Ovary (tissue), 9 donors: Measurements from ENCODE around the gene SON. TPM values are rescaled to one million over a fixed set of nuclear protein-coding genes. Genes with fewer than 3 reads are reported as not detected.
"Not testable (repeated sequence)": the region's sequence is repeated elsewhere in the genome, so short reads cannot be mapped to it uniquely, and the experiment has no call there.

Experiments
- DNase-seq, 5 donors: peaks; one replicate each; pipeline ENCODE4 v3.0.0-alpha.2; 2019 to 2020
- H3K27ac ChIP-seq, 2 donors: fragments of 200-600 bp; one replicate each; pipeline versions ENCODE4 v1.5.1 to v1.8.0; 2019 to 2022
- H3K27me3 ChIP-seq: fragments of 200-600 bp; one replicate; pipeline ENCODE4 v1.8.0; 2022
- H3K36me3 ChIP-seq: fragments of 200-600 bp; sonication (generic); one replicate; pipeline ENCODE4 v1.5.1; 2019
- H3K4me1 ChIP-seq: one replicate; pipeline ENCODE4 v1.8.1; 2013; ENCODE audit warnings: mild to moderate bottlenecking, moderate library complexity; ENCODE audit not compliant: insufficient read depth
- H3K4me3 ChIP-seq: fragments of 200-600 bp; sonication (generic); one replicate; pipeline ENCODE4 v1.5.1; 2017
- H3K9me3 ChIP-seq, 2 donors: fragments of 200-600 bp in 1 of 2; sonication (generic) in 1 of 2; one replicate each; pipeline versions ENCODE4 v1.5.1 to v1.8.1; 2013 to 2019; ENCODE audit warnings: mild to moderate bottlenecking in 1 of 2, moderate library complexity in 1 of 2
- CTCF ChIP-seq, 3 donors: fragments of 450-650 bp in 2 of 3; fragments of 200-600 bp in 1 of 3; IDR thresholded peaks; one replicate each; pipeline versions ENCODE4 v1.5.1 to v1.8.0; 2016 to 2022; ENCODE audit warnings: antibody characterized with exemption in 3 of 3, mild to moderate bottlenecking in 1 of 3
- EP300 ChIP-seq: sonication (generic); formaldehyde crosslinking; IDR thresholded peaks from one replicate; pipeline ENCODE4 v1.6.1; 2017; ENCODE audit warnings: antibody characterized with exemption
- POLR2A ChIP-seq: fragments of 450-650 bp; IDR thresholded peaks from one replicate; pipeline ENCODE4 v1.6.1; 2017; ENCODE audit warnings: antibody characterized with exemption, mild to moderate bottlenecking, moderate library complexity
- WGBS, 3 donors: extraction: QIAGEN DNeasy Blood & Tissue Kit in 1 of 3; methylation state at CpG; one replicate each; pipeline versions ENCODE4 v1.1.5 to v1.1.7; 2013 to 2017; 5-methylcytosine and 5-hydroxymethylcytosine counted together
- intact Hi-C, 4 donors: fragments of 100-400 bp; cut with DNase I; formaldehyde crosslinking; loops; one replicate each; pipeline versions ENCODE4 v1.11.0 to v1.15.1; 2022 to 2023
- polyA plus RNA-seq, 2 donors: library from polyadenylated mRNA; stranded (reverse); fragments of 200-250 nt in 1 of 2; fragments of 350-450 nt in 1 of 2; fragmentation: Illumina TruSeq in 1 of 2; extraction: RNeasy Lipid Tissue Mini Kit (QIAGEN cat#74804) in 1 of 2; gene quantifications; one replicate each; pipeline ENCODE4 v1.2.3, GENCODE V29; 2013 to 2014
- total RNA-seq, 7 donors: library from RNA; depleted of rRNA in 2 of 7; stranded (reverse); fragments of >200 nt in 2 of 7; fragmentation: NEBNext Ultra II Directional in 3 of 7; extraction: Animal tissue kit (Norgen Biotek cat#: 25700) in 3 of 7; gene quantifications; one replicate each; pipeline versions ENCODE4 v1.1.0 to v1.2.4, GENCODE V29; 2016 to 2023
- donor health status: DM: no; HTN: no; CAD: no; lungs with moderate emphysema.
- donor health status: DM: no; HTN: no; CAD: no.
- donor health status: Bipolar disorder and iron deficiency.
- donor health status: DM: yes; HTN: yes; CAD: no.
- donor health status: DM: no; HTN: no; CAD: no.
- donor health status: DM: yes; HTN: yes; CAD: no.

Gene SON
- total and polyA plus RNA-seq, 9 donors, result 107 to 351 (median 263) TPM

GRCh38 chr21:33619726-33620125, 76.9 kb downstream of the SON start:
- Histone ChIP-seq H3K27me3 (no peaks in the 10 kb centered on the region), H3K4me1 (no peaks in the 10 kb centered on the region), H3K9me3 (no peaks in the 10 kb centered on the region), H3K27ac (no peak overlapping the region), H3K4me3 (no peak overlapping the region), H3K36me3 (no peaks in the 10 kb centered on the region)
- intact Hi-C loops, result no loop called here
- TF ChIP-seq POLR2A, result no peak
- 90 to 96% (median 94%) methylated on average over 4 of the region's 4 CpGs for WGBS, 3 donors
- DNase-seq, result no peak

GRCh38 chr21:33622253-33622652, 79.4 kb downstream of the SON start:
- TF ChIP-seq EP300 (no peak), POLR2A (no peak), CTCF (IDR thresholded peaks at IDR 0.05) (no peak)
- H3K4me3 ChIP-seq, result no peak overlapping the region
- H3K27ac ChIP-seq, result no peak overlapping the region
- no peaks in the 10 kb centered on the region for H3K27me3 ChIP-seq
- no peaks in the 10 kb centered on the region for H3K9me3 ChIP-seq
- no peaks in the 10 kb centered on the region for H3K36me3 ChIP-seq
- no peak for DNase-seq
- intact Hi-C loops, result no loop called here
- no peaks in the 10 kb centered on the region for H3K4me1 ChIP-seq

- H3K36me3 ChIP-seq, H3K4me3 ChIP-seq, H3K27ac ChIP-seq, H3K4me1 ChIP-seq, intact Hi-C loops, H3K27me3 ChIP-seq, DNase-seq, H3K9me3 ChIP-seq: not testable (repeated sequence)
- WGBS, 3 donors, result 92 to 95% (median 94%) methylated on average over 7 of the region's 7 CpGs
These were observed 83.3 kb downstream of the SON start for GRCh38 chr21:33626151-33626550.

Other genes starting within 250 kb of the SON start
- gene IFNAR1, start 218.1 kb upstream of the SON start, total RNA-seq, result 10 to 100 TPM; 20.6 to 47.9 (median 35.1) TPM
- gene IFNAR1, start 218.1 kb upstream of the SON start, polyA plus RNA-seq, result 10 to 100 TPM; 26.4 to 31.2 TPM
- 10 to 100 TPM; 39.6 to 54.5 (median 46.7) TPM for gene IFNGR2, start 139.6 kb upstream of the SON start, total RNA-seq
- 100 to 1,000 TPM in 1 of 2 donors, 10 to 100 TPM in 1; 43.7 to 125 TPM for gene IFNGR2, start 139.6 kb upstream of the SON start, polyA plus RNA-seq
- 100 to 1,000 TPM in 1 of 7 donors, 10 to 100 TPM in 6; 58.9 to 122 (median 81.1) TPM for gene TMEM50B, start 63.1 kb upstream of the SON start, total RNA-seq
- 10 to 100 TPM; 50.1 to 75.4 TPM for gene TMEM50B, start 63.1 kb upstream of the SON start, polyA plus RNA-seq
- 1 to 10 TPM in 4 of 7 donors, under 1 TPM in 3; 0.34 to 1.7 (median 1.2) TPM for gene DNAJC28, start 51.3 kb upstream of the SON start, total RNA-seq
- gene DNAJC28, start 51.3 kb upstream of the SON start, polyA plus RNA-seq, result 1 to 10 TPM in 1 of 2 donors, under 1 TPM in 1; 0.62 to 2.6 TPM
- 10 to 100 TPM; 41.0 to 84.4 (median 51.9) TPM for gene GART, start 921 bp upstream of the SON start, total RNA-seq
- 10 to 100 TPM; 17.5 to 57.5 TPM for gene GART, start 921 bp upstream of the SON start, polyA plus RNA-seq
- 10 to 100 TPM in 4 of 7 donors, 1 to 10 TPM in 3; 5.1 to 14.1 (median 10.3) TPM for gene DONSON, start 45.6 kb downstream of the SON start, total RNA-seq
- gene DONSON, start 45.6 kb downstream of the SON start, polyA plus RNA-seq, result 10 to 100 TPM in 1 of 2 donors, 1 to 10 TPM in 1; 9.1 to 12.1 TPM
- gene CRYZL1, start 98.7 kb downstream of the SON start, total RNA-seq, result 10 to 100 TPM; 27.2 to 59.6 (median 45.9) TPM
- 10 to 100 TPM; 27.0 to 59.5 TPM for gene CRYZL1, start 98.7 kb downstream of the SON start, polyA plus RNA-seq
- 10 to 100 TPM; 28.3 to 51.9 (median 36.4) TPM for gene ITSN1, start 99.5 kb downstream of the SON start, total RNA-seq
- gene ITSN1, start 99.5 kb downstream of the SON start, polyA plus RNA-seq, result 10 to 100 TPM; 22.6 to 61.3 TPM